Ovary (tissue), 9 donors: Measurements from ENCODE around the gene TACR1. TPM values are rescaled to one million over a fixed set of nuclear protein-coding genes. Genes with fewer than 3 reads are reported as not detected.

Experiments used
- DNase-seq, 5 donors: peaks; one replicate each; pipeline ENCODE4 v3.0.0-alpha.2; 2019 to 2020
- H3K27ac ChIP-seq, 2 donors: fragments of 200-600 bp; one replicate each; pipeline versions ENCODE4 v1.5.1 to v1.8.0; 2019 to 2022
- H3K27me3 ChIP-seq: fragments of 200-600 bp; one replicate; pipeline ENCODE4 v1.8.0; 2022
- H3K36me3 ChIP-seq: fragments of 200-600 bp; sonication (generic); one replicate; pipeline ENCODE4 v1.5.1; 2019
- H3K4me1 ChIP-seq: one replicate; pipeline ENCODE4 v1.8.1; 2013; ENCODE audit warnings: mild to moderate bottlenecking, moderate library complexity; ENCODE audit not compliant: insufficient read depth
- H3K4me3 ChIP-seq: fragments of 200-600 bp; sonication (generic); one replicate; pipeline ENCODE4 v1.5.1; 2017
- H3K9me3 ChIP-seq, 2 donors: fragments of 200-600 bp in 1 of 2; sonication (generic) in 1 of 2; one replicate each; pipeline versions ENCODE4 v1.5.1 to v1.8.1; 2013 to 2019; ENCODE audit warnings: mild to moderate bottlenecking in 1 of 2, moderate library complexity in 1 of 2
- EP300 ChIP-seq: sonication (generic); formaldehyde crosslinking; IDR thresholded peaks from one replicate; pipeline ENCODE4 v1.6.1; 2017; ENCODE audit warnings: antibody characterized with exemption
- POLR2A ChIP-seq: fragments of 450-650 bp; IDR thresholded peaks from one replicate; pipeline ENCODE4 v1.6.1; 2017; ENCODE audit warnings: antibody characterized with exemption, mild to moderate bottlenecking, moderate library complexity
- WGBS, 3 donors: extraction: QIAGEN DNeasy Blood & Tissue Kit in 1 of 3; methylation state at CpG; one replicate each; pipeline versions ENCODE4 v1.1.5 to v1.1.7; 2013 to 2017; 5-methylcytosine and 5-hydroxymethylcytosine counted together
- intact Hi-C, 4 donors: fragments of 100-400 bp; cut with DNase I; formaldehyde crosslinking; loops; one replicate each; pipeline versions ENCODE4 v1.11.0 to v1.15.1; 2022 to 2023
- microRNA-seq, 3 donors: library from miRNA; unstranded; fragments of <30 nt; microRNA quantifications; one replicate each; pipeline versions ENCODE4 to v1.2.0, GENCODE V29; 2019 to 2020
- polyA plus RNA-seq, 2 donors: library from polyadenylated mRNA; stranded (reverse); fragments of 200-250 nt in 1 of 2; fragments of 350-450 nt in 1 of 2; fragmentation: Illumina TruSeq in 1 of 2; extraction: RNeasy Lipid Tissue Mini Kit (QIAGEN cat#74804) in 1 of 2; gene quantifications; one replicate each; pipeline ENCODE4 v1.2.3, GENCODE V29; 2013 to 2014
- small RNA-seq: library from RNA; depleted of rRNA; stranded (forward); fragments of <200 nt; gene quantifications from one replicate; pipeline ENCODE3, GENCODE V24; 2016
- total RNA-seq, 7 donors: library from RNA; depleted of rRNA in 2 of 7; stranded (reverse); fragments of >200 nt in 2 of 7; fragmentation: NEBNext Ultra II Directional in 3 of 7; extraction: Animal tissue kit (Norgen Biotek cat#: 25700) in 3 of 7; gene quantifications; one replicate each; pipeline versions ENCODE4 v1.1.0 to v1.2.4, GENCODE V29; 2016 to 2023
- TF ChIP-seq, protein P1 (sequence below), 3 donors: fragments of 450-650 bp in 2 of 3; fragments of 200-600 bp in 1 of 3; IDR thresholded peaks; one replicate each; pipeline versions ENCODE4 v1.5.1 to v1.8.0; 2016 to 2022; ENCODE audit warnings: antibody characterized with exemption in 3 of 3, mild to moderate bottlenecking in 1 of 3
- donor health status: DM: no; HTN: no; CAD: no; lungs with moderate emphysema.
- donor health status: DM: no; HTN: no; CAD: no.
- donor health status: Bipolar disorder and iron deficiency.
- donor health status: DM: yes; HTN: yes; CAD: no.
- donor health status: DM: no; HTN: no; CAD: no.
- donor health status: DM: yes; HTN: yes; CAD: no.

TACR1 gene
- total and polyA plus RNA-seq, 9 donors, result 0.43 to 4.4 (median 1.3) TPM

DNA sequence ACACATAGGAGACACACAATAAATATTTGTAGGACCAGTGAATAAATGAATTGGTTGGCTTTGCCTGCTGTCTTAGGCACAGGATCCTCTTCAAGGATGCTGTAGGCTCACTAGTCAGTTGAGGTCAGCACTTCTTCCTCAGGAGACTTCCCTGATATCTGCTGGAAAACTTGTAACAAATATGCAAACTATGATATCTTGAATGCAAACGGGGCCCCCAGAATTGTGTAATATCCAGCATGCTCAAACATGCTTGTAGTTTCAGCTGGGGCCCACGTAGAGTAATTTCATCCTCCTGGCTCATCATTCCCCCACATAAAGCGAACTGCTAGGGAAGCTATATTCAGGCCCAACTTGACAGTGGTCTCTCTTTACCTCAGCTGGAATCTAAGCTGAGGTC is 197.3 kb downstream of the TACR1 start:
- H3K36me3 ChIP-seq, result no peaks in the 10 kb centered on the region
- H3K4me1 ChIP-seq, result no peaks in the 10 kb centered on the region
- no peak overlapping the region for H3K4me3 ChIP-seq
- no peak for DNase-seq
- intact Hi-C loops, result no loop called here
- no peaks in the 10 kb centered on the region for H3K27me3 ChIP-seq
- H3K9me3 ChIP-seq, result no peaks in the 10 kb centered on the region
- no peak overlapping the region for H3K27ac ChIP-seq
- WGBS, 3 donors, result 49 to 64% (median 51%) methylated on average over 3 of the region's 3 CpGs
- TF ChIP-seq EP300 (no peak), POLR2A (no peak)
- TF ChIP-seq, protein P1, sequence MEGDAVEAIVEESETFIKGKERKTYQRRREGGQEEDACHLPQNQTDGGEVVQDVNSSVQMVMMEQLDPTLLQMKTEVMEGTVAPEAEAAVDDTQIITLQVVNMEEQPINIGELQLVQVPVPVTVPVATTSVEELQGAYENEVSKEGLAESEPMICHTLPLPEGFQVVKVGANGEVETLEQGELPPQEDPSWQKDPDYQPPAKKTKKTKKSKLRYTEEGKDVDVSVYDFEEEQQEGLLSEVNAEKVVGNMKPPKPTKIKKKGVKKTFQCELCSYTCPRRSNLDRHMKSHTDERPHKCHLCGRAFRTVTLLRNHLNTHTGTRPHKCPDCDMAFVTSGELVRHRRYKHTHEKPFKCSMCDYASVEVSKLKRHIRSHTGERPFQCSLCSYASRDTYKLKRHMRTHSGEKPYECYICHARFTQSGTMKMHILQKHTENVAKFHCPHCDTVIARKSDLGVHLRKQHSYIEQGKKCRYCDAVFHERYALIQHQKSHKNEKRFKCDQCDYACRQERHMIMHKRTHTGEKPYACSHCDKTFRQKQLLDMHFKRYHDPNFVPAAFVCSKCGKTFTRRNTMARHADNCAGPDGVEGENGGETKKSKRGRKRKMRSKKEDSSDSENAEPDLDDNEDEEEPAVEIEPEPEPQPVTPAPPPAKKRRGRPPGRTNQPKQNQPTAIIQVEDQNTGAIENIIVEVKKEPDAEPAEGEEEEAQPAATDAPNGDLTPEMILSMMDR (IDR thresholded peaks at IDR 0.05), result no peak

DNA sequence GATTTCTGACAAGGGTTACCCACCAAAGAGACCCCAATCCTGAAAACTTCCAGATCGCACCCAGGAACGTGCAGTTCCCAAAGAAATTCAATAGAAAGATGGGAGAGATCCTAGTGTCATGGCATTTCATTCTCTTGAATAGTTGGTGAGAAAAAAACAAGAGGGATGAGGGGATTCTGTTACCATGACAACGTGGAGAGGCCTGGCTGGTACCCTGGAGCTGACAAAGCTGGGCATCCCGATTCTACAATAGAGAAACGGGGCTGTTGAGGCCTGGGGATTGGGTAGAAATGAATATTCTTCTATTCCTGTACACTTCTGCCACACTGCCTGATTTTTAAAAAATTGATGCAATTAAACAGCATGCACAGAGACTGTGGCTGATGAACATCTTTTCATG is 199.9 kb downstream of the TACR1 start:
- Histone ChIP-seq H3K36me3 (no peaks in the 10 kb centered on the region), H3K27ac (no peak overlapping the region), H3K27me3 (no peaks in the 10 kb centered on the region), H3K4me1 (no peaks in the 10 kb centered on the region), H3K9me3 (no peaks in the 10 kb centered on the region), H3K4me3 (no peak overlapping the region)
- 92 to 94% (median 93%) methylated on average over 5 of the region's 5 CpGs for WGBS, 3 donors
- intact Hi-C loops, result no loop called here
- no peak for DNase-seq
- TF ChIP-seq, protein P1 (IDR thresholded peaks at IDR 0.05), result no peak
- TF ChIP-seq EP300, result no peak

Small RNA genes lying within 50 kb of the gene (microRNA-seq; reads per million reads assigned to microRNA genes)
- 0.36 to 4.9 (median 3.8) reads per million in 3 donors for gene MIR5000

Small RNA genes lying within 50 kb of the gene (small RNA-seq; reads per million reads assigned to genes)
- gene MIR5000, result not detected

Other genes starting within 250 kb of the TACR1 start
- 10 to 100 TPM; 30.3 to 77.1 (median 47.1) TPM for gene POLE4, start 240.9 kb downstream of the TACR1 start, total RNA-seq
- gene POLE4, start 240.9 kb downstream of the TACR1 start, polyA plus RNA-seq, result 10 to 100 TPM; 47.5 to 68.5 TPM